GM12874 (cell line): ENCODE measurements around the gene CDH4.

Experiments used
- TF ChIP-seq, protein P1 (sequence below): IDR thresholded peaks from 2 replicates; pipeline ENCODE4 v1.5.1; 2011; ENCODE audit warnings: low read depth, mild to moderate bottlenecking, control low read depth, low read length, moderate library complexity; ENCODE audit not compliant: insufficient read depth

The CDH4 gene

GRCh38 chr20:61346996-61347395, 94.9 kb downstream of the CDH4 start:
- TF ChIP-seq, protein P1, sequence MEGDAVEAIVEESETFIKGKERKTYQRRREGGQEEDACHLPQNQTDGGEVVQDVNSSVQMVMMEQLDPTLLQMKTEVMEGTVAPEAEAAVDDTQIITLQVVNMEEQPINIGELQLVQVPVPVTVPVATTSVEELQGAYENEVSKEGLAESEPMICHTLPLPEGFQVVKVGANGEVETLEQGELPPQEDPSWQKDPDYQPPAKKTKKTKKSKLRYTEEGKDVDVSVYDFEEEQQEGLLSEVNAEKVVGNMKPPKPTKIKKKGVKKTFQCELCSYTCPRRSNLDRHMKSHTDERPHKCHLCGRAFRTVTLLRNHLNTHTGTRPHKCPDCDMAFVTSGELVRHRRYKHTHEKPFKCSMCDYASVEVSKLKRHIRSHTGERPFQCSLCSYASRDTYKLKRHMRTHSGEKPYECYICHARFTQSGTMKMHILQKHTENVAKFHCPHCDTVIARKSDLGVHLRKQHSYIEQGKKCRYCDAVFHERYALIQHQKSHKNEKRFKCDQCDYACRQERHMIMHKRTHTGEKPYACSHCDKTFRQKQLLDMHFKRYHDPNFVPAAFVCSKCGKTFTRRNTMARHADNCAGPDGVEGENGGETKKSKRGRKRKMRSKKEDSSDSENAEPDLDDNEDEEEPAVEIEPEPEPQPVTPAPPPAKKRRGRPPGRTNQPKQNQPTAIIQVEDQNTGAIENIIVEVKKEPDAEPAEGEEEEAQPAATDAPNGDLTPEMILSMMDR, result no peak

GRCh38 chr20:61347443-61347842, 95.4 kb downstream of the CDH4 start:
- TF ChIP-seq, protein P1, result no peak

- TF ChIP-seq, protein P1, result no peak
Measured at GRCh38 chr20:61349447-61350165, 97.5 kb downstream of the CDH4 start.

DNA sequence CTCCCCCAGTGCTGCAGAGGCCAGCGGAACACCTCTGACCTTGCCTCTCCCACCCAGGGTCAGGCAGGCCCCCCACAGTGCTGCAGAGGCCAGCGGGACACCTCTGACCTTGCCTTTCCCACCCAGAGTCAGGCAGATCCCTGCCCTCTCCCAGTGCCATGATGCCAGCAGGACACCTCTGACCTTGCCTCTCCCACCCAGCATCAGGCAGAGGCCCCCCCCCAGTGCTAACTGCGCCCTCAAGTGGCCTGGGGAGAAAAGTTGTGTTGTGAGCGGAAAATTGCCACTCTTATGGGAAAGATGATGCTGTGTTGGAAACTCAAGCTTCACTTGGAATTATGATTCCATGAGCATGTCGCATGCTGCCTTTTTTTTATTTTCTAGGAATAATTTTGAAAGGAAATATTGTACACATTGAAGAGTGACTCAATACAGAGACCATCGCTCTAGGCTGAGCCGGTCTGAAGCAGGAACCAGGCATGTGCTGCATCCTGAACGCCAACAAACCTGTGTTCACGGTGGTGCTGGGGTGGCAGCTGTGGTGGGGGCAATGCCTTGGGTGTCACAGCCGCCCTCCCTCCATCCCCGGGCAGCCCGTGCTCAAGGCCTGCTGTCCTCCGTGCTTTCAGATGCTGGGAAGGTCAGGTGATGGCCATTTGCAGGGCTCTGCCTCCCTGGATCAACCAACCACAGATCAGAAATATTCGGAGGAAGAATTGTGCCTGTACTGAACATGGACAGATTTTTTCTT, 98.6 kb downstream of the CDH4 start:
- TF ChIP-seq, protein P1, result no peak

GRCh38 chr20:61352346-61353260, 100.5 kb downstream of the CDH4 start:
- TF ChIP-seq, protein P1, result no peak

DNA sequence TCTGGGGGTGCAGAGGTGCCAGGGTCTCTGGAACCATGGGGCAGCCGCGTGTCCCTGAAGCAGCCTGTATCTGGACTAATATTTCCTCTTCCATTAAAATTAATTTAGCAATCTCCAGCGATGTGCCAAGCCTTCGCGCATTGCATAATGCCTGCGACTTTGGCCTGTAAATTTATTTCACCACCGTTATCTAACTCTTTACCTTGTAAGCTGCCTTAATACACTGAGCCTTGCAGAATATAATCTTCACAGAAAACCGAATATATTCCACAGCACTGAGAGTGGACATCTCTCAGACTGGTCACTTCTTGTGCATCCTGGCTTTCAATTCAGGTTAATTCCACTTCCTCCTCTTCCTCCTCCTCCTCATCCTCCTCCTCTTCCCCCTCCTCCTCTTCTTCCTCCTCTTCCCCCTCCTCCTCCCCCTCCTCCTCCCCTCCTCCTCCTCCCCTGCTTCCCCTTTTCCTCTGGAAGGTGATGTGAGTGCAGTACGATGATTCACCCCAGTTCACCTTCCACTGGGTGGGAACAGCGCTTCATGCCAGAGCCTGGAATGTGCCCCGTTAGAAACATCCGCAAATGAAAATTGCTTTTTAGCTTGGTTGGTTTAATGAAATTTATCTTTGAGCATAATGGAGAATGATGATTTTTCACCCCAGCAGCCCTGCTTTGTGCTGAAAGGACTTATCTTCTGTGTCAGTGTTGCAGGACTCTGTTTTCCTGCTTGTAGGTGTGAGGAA, 101.4 kb downstream of the CDH4 start:
- TF ChIP-seq, protein P1, result no peak

GRCh38 chr20:61354001-61354390, 101.9 kb downstream of the CDH4 start:
- TF ChIP-seq, protein P1, result no peak
